Activated CD4-positive, alpha-beta T cell treated with anti-CD3 and anti-CD28 coated beads, Interleukin-2, amount 50 U/mL, for 4 hours (primary cell): ENCODE measurements around the gene ZPR1.
"Not testable (repeated sequence)": the region's sequence is repeated elsewhere in the genome, so short reads cannot be mapped to it uniquely, and the experiment has no call there.

Experiments
- DNase-seq, 2 experiments: peaks; one replicate each; pipeline ENCODE4 v3.0.0-alpha.2; 2020

The ZPR1 gene, protein sequence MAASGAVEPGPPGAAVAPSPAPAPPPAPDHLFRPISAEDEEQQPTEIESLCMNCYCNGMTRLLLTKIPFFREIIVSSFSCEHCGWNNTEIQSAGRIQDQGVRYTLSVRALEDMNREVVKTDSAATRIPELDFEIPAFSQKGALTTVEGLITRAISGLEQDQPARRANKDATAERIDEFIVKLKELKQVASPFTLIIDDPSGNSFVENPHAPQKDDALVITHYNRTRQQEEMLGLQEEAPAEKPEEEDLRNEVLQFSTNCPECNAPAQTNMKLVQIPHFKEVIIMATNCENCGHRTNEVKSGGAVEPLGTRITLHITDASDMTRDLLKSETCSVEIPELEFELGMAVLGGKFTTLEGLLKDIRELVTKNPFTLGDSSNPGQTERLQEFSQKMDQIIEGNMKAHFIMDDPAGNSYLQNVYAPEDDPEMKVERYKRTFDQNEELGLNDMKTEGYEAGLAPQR

DNA sequence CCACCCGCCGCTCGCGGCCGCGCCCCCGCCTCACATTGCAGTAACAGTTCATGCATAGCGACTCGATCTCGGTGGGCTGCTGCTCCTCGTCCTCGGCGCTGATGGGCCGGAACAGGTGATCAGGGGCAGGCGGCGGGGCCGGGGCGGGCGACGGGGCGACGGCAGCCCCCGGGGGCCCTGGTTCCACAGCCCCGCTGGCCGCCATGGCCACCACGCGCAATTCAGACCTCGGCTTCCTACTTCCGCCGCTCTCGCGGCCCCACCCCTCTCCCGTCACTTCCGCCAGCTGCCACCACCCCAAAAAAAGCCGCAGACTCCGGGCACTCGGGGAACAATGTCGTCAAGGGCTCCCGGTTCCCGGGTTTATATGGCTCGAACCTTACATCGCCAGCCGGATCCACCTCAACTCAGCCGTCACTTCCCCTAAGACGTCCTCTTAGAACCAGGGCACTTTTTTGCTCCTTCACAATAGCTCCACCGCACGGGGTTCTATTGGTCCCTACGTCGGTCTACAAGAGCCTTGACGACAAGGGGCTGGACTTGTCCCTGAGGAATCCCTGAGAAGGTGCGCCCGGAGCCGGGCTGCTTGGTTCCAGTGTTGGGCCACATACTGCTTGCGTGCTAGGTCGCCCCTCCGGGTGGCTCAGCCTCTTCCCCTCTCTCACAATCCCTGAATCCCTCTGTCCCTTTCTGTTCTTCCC is at the start of gene ZPR1:
ZPR1 (minus strand) TSS at position 238 of the 701 bp plus-strand sequence; CDS start at position 205, 33 bp downstream.
- DNase-seq = peak; percentile 79 to 81

- no peak for DNase-seq
These were observed 48.8 kb upstream of the ZPR1 start for GRCh38 chr11:116836632-116836991.

DNA sequence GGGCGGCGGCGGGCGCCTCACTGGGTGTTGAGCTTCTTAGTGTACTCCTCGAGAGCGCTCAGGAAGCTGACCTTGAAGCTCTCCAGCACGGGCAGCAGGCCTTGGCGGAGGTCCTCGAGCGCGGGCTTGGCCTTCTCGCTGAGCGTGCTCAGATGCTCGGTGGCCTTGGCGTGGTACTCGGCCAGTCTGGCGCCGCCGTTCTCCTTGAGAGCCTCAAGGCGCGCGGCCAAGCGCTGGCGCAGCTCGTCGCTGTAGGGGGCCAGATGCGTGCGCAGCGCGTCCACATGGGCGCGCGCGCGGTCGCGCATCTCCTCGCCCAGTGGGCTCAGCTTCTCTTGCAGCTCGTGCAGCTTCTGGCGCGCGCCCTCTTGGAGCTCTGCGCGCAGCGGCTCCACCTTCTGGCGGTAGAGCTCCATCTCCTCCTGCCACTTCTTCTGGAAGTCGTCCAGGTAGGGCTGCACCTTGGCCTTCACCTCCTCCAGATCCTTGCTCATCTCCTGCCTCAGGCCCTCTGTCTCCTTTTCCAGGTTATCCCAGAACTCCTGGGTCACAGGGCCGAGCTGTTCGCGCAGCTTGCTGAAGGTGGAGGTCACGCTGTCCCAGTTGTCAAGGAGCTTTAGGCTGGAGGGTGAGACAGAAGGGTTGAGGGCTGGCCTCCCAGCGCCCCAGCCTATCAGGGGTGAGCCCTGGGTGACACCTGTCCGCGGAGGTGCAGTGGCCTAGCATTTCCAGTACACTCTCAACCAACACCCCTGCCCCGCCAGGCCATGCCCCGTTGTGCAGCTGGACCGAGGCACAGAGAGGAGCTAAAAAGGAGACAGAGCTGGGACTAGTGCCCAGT is 48.2 kb upstream of the ZPR1 start:
- DNase-seq = peak; percentile 64 to 72

DNA sequence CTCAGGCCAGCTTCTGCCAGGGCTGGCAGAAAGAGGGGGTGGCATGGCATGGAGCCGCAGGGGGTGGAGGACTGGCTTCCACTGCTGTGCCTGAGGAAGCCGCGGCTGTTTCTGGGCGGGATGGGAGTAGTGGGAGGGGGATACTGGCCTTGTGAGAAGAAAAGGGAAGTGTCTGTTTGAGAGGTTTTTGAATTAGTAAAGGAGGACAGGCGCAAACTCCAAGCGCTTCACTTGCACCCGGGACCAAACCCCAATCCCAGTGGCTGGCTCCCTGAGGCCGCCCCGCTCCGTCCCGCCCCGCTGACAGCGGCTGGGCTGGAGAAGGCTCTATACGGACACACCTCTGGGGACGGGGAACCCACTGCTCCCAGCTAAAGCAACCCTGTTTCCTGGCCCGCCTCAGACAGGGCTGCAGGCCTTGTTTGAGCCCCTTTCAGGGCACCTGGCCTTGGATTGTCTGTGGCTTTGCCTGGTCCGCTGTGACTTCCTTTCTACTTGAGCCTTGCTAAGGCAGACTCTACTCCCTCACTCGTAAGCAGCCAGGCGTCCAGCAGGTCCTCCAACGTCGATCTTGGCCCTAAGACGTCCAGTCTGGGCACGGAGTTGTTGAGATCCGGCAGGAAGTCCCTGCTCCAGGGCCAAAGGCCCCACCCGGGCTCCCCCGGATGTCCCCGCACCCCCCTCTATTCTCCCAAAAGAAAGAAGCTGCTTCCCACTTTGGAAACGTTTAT is 47.4 kb upstream of the ZPR1 start:
- no peak for DNase-seq

- not testable (repeated sequence) for DNase-seq
These were observed 46.8 kb upstream of the ZPR1 start for GRCh38 chr11:116834535-116835041.

DNA sequence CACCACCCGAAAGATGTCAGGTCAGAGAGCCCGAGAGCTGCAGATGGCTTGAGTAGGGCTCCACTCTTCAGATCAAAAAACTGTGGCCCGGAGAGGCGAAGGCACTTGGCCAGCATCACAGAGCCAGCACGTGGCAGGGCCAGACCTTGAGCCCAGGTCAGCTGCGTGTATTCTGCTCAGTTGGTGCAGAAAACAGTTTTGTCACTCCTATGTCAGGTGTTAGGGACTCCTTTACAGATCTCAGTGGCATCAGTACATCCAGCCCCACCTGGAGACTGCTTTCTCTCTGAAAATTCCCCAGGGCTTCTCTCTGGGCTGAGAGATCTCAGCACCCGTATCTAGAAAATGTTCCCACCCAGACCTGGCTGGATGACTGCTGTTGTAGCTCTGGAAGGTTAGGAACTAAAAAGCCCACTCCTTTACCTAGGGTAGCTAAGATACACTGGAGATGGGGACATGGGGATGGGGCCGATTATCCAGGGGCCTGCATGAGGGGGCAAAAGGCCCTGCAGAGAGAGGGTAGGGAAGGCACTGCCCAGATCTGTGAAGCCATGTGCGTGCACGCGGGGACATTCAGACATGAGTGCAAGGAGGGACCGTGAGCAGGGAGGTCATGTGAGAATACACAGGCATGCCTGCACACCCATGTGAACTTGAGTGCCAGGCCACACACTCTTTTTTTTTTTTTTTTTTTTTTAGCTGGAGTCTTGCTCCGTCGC is 46.2 kb upstream of the ZPR1 start:
- no peak for DNase-seq

DNA sequence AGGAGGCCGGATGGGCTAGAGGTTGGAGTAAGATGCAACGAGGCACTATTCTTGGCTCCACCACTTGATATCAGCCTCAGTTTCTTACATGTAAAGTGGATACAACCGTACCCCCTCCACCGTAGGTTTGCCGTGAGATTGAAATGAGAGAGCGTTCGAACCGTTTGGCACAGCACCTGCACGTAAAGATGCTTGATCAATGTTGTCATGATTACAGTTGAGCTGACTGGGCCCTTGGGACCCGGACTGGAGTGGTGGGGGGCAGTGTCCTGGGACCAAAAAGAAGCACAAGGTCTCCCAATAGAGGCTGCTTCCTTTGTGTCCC is 45.6 kb upstream of the ZPR1 start:
- no peak for DNase-seq

DNA sequence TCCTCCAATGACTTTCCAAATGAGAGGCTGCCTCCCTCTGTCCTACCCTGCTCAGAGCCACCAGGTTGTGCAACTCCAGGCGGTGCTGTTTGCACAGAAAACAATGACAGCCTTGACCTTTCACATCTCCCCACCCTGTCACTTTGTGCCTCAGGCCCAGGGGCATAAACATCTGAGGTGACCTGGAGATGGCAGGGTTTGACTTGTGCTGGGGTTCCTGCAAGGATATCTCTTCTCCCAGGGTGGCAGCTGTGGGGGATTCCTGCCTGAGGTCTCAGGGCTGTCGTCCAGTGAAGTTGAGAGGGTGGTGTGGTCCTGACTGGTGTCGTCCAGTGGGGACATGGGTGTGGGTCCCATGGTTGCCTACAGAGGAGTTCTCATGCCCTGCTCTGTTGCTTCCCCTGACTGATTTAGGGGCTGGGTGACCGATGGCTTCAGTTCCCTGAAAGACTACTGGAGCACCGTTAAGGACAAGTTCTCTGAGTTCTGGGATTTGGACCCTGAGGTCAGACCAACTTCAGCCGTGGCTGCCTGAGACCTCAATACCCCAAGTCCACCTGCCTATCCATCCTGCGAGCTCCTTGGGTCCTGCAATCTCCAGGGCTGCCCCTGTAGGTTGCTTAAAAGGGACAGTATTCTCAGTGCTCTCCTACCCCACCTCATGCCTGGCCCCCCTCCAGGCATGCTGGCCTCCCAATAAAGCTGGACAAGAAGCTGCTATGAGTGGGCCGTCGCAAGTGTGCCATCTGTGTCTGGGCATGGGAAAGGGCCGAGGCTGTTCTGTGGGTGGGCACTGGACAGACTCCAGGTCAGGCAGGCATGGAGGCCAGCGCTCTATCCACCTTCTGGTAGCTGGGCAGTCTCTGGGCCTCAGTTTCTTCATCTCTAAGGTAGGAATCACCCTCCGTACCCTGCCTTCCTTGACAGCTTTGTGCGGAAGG is 44.8 kb upstream of the ZPR1 start:
- DNase-seq = no peak

DNA sequence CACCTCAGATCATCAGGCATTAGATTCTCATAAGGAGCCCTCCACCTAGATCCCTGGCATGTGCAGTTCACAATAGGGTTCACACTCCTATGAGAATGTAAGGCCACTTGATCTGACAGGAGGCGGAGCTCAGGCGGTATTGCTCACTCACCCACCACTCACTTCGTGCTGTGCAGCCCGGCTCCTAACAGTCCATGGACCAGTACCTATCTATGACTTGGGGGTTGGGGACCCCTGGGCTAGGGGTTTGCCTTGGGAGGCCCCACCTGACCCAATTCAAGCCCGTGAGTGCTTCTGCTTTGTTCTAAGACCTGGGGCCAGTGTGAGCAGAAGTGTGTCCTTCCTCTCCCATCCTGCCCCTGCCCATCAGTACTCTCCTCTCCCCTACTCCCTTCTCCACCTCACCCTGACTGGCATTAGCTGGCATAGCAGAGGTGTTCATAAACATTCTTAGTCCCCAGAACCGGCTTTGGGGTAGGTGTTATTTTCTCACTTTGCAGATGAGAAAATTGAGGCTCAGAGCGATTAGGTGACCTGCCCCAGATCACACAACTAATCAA is 44.0 kb upstream of the ZPR1 start:
- no peak for DNase-seq

DNA sequence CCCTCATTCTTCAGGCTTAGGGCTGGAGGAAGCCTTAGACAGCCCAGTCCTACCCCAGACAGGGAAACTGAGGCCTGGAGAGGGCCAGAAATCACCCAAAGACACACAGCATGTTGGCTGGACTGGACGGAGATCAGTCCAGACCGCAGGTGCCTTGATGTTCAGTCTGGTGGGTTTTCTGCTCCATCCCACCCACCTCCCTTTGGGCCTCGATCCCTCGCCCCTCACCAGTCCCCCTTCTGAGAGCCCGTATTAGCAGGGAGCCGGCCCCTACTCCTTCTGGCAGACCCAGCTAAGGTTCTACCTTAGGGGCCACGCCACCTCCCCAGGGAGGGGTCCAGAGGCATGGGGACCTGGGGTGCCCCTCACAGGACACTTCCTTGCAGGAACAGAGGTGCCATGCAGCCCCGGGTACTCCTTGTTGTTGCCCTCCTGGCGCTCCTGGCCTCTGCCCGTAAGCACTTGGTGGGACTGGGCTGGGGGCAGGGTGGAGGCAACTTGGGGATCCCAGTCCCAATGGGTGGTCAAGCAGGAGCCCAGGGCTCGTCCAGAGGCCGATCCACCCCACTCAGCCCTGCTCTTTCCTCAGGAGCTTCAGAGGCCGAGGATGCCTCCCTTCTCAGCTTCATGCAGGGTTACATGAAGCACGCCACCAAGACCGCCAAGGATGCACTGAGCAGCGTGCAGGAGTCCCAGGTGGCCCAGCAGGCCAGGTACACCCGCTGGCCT is 42.5 kb upstream of the ZPR1 start:
- no peak for DNase-seq

DNA sequence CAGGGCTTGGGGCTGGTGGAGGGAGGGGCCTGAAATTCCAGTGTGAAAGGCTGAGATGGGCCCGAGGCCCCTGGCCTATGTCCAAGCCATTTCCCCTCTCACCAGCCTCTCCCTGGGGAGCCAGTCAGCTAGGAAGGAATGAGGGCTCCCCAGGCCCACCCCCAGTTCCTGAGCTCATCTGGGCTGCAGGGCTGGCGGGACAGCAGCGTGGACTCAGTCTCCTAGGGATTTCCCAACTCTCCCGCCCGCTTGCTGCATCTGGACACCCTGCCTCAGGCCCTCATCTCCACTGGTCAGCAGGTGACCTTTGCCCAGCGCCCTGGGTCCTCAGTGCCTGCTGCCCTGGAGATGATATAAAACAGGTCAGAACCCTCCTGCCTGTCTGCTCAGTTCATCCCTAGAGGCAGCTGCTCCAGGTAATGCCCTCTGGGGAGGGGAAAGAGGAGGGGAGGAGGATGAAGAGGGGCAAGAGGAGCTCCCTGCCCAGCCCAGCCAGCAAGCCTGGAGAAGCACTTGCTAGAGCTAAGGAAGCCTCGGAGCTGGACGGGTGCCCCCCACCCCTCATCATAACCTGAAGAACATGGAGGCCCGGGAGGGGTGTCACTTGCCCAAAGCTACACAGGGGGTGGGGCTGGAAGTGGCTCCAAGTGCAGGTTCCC is 41.8 kb upstream of the ZPR1 start, which contains the start of gene APOC3:
APOC3 (plus strand) TSS at position 383 of the 659 bp plus-strand sequence. CDS start 676 bp downstream, outside the sequence.
- no peak for DNase-seq

- DNase-seq = no peak
These were observed 41.1 kb upstream of the ZPR1 start for GRCh38 chr11:116828632-116829524.

GRCh38 chr11:116827461-116827860 is 39.6 kb upstream of the ZPR1 start:
- no peak for DNase-seq

DNA sequence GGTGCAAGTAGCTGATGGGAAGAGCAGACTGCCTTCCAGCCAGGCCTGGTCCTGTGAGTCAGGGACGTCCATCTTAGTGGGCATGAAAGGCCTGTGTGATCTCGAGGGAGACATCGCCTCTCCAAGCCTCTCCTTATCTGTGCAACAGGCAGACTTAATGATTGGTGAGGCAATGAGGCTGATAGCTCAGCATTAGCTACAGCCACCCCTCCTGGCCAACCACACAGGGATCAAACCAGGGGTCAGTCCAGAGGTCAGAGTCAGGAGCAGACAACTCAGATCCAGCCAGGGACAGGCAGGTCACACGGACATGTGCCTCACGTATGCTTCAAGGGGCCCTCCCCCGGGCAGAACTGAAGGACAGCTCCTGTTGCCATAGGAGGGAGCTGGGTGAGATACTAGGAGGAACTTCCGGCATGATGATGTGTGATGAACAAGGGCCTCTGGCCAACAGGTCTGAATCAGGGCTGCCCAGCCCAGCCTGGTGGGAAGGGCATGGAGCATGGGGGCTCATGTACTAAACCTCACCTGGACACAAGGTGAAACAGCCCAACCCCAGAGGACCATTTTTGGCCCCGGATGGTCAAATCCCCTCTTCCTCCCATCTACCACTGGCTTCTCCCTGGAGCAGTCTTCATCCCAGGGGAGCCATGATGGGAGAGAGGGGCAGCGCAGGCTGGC is 39.1 kb upstream of the ZPR1 start:
- no peak for DNase-seq

DNA sequence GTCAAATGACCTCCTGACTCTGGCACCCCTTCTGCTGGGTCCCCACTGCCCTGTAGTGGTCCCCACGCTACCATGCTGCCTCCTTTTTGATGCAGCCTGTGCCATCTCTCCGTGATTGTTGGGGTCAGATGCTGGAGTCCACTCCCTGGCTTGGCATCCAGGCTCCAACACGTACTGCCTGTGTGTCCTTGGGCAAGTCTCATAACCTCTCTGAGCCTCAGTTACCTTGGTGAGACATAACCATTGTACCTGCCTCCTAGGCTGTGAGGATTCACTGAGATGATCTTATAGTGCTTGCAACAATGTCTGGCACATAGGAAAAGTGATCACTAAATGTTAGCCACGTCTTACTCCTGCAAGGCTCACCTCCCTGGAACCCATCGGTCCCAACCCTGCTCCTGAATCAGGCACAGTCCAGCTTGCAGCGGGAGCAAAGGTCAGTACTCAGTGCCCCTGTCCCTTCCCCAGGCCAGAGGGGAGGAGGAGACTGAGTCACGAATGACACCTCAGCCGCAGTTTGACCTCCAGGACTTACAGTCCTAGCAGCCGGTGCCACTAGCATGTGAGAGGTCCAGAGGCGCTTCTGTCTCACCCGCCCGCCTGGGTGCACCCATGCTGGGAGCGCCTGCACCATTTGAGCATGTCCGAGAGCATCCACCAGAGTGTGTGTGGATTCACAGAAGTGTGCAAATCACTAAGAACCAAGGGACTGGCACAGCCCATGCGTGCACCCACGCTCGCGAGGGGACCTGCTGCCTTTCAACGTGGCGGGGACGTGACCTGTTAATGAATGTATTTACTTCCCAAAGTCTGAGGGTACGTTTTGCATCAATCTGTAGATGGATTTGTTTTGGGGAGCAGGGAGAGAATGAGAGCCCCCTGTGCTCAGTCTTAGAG is 38.3 kb upstream of the ZPR1 start:
- DNase-seq = no peak

GRCh38 chr11:116825434-116825833 is 37.6 kb upstream of the ZPR1 start:
- no peak for DNase-seq
